NCI-H345 (cell line): Measurements from ENCODE around the gene SS18L1.

Experiments used
- DNase-seq: peaks from one replicate; lab custom pipeline; 2025; lab: John Stamatoyannopoulos, UW

The SS18L1 gene

DNA sequence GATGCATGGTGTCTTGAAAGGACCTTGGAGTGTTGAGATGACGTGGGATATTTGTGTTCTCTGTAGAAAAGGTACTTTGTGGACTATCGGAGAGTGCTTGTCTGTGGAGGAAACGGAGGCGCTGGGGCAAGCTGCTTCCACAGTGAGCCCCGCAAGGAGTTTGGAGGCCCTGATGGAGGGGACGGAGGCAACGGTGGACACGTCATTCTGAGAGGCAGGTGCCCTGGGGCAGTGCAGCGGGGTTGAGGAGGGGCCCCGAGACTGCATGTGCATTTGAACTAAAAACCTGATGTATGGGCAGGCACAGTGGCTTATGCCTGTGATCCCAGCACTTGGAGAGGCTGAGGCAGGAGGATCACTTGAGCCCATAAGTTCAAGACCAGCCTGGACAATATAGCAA lies 52.2 kb downstream of the SS18L1 start:
- DNase-seq = no peak

DNA sequence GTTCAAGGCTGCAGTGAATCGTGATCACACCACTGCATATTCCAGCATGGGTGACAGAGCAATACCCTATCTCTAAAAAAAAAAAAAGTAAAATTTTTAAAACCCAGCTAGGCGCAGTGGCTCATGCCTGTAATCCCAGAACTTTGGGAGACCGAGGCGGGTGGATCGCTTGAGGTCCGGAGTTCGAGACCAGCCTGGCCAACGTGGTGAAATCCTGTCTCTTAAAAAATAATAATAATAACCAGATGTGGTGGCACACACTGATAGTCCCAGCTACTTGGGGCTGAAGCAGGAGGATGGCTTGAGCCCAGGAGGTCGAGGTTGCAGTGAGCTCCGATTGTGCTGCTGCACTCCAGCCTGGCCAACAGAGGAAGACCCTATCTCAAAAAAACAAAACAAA lies 52.7 kb downstream of the SS18L1 start:
- DNase-seq = no peak

DNA sequence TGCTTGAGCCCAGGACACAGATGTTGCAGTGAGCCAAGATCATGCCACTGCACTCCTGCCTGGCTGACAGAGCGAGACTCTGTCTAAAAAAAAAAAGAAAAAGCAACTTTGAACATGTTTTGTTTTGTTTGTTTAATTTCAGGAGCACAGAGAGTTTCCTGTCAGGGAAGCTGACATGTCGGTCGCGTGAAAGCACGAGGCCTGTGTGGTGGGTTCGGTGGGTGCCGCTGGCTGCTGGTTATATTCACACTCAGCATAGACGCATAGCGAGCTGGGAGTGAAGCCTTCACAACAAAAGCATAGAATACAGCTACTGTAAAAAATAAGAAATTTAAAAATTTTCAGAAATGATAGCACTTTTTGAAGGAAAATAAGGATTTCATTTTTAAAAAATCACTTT lies 53.7 kb downstream of the SS18L1 start:
- no peak for DNase-seq

DNA sequence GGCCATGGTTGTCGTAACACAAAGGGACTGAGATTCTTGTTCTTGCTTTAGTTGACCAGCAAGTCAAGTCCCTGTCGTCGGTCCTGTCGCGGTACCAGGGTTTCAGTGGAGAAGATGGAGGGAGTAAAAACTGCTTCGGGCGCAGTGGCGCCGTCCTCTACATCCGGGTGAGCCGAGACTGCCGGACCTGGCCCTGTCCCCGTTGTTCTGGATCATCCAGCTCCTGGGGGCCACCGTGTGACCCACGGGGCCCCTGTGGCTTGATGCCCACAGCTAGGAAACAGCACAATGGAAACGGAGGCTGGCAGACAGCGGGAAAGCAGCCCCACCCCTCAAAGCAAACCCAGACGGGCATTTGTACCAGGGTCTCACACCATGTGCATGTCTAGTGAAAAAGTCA lies 54.2 kb downstream of the SS18L1 start:
- no peak for DNase-seq

DNA sequence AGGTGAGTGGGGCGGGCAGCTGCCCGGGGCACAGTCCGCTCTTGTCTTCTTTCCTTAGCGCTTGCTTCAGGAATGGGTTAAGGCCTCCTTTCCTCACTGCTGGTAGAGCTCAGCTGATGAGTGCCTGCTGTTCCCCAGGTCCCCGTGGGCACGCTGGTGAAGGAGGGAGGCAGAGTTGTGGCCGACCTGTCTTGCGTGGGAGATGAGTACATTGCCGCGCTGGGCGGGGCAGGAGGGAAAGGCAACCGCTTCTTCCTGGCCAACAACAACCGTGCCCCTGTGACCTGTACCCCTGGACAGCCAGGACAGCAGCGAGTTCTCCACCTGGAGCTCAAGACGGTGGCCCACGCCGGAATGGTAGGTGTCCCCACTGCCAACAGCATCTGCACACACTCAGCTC lies 54.9 kb downstream of the SS18L1 start:
- no peak for DNase-seq

DNA sequence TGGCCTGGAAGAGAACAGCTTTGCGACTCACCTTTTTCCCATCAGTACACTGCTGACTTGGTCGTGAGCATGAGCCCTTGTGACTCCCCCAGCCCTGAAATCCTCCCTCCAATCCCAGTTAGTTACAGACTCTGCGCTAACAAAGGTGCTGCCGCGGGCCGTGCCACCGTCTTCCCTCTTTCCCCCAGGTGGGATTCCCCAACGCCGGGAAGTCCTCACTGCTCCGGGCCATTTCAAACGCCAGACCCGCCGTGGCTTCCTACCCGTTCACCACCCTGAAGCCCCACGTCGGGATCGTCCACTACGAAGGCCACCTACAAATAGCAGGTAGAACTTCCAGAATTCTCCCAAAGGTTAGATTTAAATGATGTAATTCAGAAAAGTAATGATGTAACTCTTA lies 55.4 kb downstream of the SS18L1 start:
- DNase-seq = no peak

DNA sequence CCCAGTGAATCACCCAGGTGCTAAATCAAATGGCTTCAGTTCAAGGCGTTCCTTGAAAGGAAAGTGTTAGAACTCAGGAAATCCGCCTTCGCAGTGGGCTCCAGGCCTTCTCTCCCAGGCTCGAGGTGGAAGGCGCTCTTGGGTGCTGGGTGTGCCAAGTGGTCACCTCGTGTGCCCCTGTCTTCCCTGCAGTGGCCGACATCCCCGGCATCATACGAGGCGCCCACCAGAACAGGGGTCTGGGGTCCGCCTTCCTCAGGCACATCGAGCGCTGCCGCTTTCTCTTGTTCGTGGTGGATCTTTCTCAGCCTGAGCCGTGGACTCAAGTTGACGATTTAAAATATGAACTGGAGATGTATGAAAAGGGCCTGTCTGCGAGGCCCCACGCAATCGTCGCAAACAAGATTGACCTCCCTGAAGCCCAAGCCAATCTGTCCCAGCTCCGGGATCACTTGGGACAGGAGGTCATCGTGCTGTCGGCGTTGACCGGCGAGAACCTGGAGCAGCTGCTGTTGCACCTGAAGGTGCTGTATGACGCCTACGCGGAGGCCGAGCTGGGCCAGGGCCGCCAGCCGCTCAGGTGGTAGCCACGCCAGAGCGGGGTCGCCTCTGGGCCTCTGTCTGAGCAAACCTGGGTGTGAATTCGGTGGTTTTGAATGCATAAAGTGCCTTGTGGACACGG lies 57.1 kb downstream of the SS18L1 start:
- DNase-seq = no peak

DNA sequence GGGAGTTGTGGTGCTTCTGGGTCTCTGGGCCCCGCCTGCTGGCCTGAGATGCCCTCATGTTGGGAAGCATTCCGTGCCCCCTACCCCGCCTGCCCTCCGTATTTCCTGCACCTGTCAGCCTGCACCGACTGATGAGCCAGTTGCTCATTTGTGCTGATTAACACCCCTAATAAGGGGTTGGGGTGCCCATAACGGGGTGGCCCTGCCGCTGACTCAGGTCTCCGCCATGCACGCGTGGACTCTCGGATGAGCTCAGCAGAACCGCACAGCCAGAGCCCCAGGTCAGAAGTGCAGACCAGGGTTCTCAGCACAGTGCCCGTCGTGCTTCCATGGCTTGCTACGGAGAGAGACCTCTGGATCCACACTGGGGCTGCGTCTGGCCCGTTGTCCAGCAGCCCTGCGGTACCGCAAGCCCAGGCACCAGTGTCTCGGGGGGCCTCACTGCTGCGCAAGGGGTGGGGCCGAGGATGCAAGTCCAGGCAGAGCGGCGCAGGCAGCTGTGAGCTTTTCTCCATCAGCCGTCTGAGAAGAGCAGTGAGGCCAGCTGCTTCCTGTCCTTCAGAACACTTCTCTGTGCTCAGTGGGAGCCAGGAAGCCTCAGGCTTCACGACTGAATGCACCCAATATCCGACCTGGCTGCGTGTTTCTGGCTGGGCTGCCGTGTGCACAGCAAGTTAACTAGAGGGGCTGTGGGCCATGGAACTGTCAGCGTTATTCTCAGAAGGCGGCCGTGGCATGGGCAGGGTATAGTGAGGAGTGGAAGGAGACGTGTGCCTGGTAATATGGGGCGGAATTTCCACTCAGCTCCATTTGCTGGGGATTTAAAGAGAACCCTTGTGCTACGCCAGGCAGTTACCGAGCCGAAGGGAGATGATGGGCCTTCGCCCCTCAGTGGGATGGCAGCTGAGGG lies 57.9 kb downstream of the SS18L1 start:
- peak; percentile 83 for DNase-seq

DNA sequence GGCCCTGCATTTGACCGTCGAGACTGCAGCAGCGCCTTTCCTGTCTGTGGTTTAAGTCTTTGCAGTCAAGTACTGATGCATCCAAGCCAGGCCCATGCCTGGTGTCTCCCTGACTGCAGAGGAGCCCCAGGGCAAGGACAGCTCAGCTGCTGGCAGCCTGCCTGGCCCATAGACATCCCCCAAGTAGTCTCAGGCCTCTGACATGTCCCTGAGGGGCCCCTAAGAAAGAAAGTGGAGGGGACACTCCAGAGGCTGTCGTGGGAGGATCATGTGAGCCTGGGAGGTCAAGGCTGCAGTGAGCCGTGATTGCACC lies 58.5 kb downstream of the SS18L1 start:
- no peak for DNase-seq

DNA sequence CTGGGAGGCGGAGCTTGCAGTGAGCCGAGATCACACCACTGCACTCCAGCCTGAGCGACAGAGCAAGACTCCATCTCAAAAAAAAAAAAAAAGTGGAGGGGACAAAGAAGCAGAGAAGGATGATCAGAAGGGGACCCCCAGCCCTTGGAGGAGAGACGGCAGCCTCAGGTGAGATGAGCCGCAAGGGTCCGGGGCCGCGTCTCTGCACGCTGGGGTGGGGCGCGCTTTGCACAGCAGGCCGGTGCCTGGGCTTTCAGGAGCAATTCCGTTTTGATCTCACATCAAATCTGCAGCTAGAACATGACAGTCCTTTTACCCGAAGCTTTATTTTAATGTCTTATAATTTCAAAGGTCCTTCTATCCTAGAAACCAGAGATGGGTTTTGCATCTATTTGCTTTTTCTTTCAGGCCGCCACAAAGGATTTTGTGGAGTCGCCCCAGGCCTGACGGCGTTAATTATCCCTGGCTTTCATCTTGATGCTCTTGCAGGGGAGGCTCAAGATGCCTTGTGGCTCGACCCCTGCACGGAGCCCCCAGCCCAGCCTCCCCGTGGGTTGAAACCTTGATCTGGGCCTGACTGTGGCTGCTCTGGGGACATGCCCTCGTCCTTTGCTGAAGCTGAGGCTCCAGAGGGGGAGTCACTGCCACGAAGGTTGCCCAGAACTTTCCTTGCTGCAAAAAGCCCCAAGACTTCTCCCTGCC lies 59.3 kb downstream of the SS18L1 start:
- DNase-seq = no peak

DNA sequence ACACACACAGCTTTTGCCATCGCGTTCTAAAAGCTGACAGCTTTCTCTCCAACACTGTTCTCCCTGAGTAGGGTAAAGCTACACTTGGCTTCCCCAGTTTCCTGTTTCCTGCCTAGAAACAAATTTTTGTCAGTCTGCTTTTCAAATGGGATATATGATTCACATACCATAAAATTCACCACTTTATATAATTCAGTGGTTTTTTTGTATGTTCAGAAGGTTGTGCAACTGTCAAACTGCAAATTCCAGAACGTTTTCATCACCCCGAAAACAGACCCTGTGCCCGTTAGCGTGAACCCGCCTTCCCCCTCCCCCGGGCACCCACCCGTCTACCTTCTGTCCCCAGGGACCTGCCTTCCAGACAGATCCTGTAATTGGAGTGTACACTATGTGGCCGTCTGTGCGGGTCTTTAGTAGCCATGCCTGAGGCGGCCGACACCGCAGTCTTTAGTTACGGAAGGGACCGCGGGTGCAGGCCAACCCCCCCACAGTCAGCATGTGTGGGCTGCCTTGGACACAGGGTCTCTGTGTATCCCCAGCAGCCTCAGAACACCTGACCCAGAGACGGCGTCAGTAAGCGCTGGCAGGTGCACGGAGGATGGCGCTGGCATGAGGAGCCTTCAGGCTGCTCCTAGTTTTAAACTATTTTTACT lies 59.9 kb downstream of the SS18L1 start:
- DNase-seq = no peak

DNA sequence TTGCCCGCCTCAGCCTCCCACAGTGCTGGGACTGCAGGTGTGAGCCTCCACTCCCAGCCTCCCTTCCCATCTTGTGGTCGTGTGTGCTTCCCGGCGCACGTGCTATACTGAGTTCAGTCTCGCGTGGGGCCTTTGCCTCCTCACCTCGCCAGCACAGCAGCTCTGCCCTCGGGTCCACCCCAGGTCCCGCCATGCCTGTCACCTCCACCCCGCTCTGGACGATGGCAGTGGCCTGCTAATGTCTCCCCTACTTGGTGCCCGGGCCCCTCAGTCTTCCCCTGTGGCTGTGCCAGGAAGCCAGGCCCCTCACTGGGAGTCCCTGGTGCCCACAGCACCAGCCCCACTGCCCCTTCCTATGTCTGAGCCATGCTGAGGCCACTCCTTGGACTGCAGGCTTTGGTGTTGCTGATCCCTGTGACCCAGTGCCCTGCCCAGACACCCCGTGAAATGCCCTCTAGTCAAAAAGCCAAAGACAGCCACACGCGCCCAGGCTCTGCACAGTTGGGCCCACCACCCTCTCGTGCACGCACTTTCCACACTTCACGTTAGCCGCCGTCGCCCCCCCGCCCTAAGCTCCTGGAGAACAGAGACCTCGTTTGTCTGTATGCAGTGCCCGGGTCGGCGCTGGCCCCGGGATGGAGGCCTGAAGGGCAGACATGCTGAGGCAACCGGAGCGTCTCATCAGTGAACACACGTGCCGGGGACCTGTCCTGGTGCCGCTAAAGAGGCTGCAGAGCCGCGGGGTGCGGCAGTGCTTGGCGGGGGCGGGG lies 62.2 kb downstream of the SS18L1 start:
- DNase-seq = no peak

DNA sequence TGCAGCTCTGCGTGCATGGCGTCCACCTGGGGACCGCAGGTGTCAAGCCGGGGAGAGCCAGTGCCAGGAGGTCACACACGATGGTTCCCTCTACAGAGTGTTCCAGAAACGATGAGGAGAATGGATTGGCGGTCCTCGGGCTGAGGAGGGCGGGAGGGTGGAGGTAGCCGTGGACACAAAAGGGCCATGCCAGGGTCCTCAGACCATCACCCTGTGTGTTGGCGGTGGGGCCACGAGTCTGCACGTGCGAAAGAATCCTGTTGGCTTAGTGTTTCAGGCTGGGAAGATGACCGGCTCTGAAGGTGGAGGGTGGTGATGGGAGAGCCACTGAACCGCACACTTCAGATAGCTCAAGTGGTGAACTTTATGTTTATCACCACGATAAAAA lies 62.8 kb downstream of the SS18L1 start:
- DNase-seq = no peak

DNA sequence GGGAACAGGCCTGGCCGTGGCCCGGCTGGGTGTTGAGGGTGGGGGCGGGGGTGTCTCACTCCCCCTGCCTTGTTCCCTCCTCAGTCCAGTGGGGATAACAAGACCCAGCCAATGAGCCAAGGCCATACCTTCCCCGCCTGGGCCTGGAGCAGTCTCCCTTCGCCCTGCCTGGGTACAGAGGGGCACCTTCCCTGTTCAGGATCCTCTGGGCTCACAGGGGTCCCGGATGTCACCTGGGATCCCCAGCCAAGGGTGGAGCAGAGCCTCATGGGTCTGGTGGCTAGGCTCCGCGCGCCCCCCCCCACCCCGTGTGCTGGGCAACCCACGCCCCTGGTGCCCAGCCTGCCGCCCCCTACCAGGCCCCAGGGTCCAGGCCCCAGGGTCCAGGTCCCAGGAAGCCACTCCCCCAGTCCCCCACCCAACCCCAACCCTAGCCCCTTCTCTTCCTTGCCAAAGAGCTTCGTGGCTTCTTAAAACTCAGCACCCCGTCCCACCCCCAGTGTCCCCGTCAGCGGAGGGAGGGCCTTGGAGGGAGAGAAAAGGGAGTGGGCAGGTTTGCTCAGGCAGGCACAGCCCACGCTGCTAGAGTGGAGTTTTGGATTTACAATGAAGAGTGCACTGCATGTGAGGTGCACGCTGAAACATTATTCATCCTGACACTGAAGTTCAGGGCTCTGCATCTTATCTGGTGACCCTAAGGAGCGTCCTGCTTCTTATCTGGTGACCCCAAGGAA lies 64.7 kb downstream of the SS18L1 start:
- DNase-seq = no peak

DNA sequence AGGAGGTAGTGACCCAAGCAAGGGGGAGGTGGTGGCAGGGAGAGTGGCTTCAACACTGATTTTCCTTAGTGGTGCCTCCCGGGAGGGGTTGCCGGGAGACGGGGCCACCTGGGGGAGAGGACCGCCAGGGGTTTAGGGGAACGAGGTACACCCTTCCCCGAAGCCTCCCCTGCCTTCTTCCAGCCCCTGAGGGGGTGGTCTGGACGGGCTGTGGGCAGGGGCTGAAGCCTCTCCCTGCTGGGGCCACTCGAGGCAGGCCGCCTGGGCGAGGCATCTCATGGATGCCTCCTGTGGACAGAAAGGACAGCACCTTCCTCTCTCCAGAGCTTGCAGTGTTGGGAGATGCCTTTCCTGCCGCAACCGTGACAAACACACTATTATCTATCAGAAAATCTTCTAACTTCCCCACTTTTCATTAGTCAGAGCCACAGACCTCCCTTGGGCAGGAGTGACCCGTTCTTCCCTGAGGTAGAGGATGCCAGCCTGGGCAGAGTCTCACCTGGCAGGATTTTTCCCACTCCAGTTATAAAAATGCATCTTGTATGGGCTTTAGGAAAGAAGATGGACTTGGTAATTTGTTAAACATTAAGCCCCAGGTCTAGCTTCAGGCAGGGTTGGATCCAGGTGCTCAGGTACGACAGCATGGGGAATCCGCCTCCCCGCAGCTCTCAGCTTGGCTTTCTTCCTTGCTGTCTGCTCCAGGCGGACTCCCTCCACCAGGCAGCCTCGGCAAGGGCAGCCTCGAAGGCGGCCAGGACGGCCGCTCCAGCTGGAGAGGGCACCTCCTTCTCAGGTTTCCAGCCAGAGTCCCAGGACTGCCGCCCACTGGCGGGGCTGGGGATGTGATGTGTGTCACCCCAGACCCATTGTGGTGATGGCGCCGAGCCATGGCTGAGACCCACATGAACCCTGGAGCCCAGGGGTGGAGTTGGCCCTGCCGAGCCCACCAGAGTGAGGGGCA lies 65.5 kb downstream of the SS18L1 start:
- no peak for DNase-seq

DNA sequence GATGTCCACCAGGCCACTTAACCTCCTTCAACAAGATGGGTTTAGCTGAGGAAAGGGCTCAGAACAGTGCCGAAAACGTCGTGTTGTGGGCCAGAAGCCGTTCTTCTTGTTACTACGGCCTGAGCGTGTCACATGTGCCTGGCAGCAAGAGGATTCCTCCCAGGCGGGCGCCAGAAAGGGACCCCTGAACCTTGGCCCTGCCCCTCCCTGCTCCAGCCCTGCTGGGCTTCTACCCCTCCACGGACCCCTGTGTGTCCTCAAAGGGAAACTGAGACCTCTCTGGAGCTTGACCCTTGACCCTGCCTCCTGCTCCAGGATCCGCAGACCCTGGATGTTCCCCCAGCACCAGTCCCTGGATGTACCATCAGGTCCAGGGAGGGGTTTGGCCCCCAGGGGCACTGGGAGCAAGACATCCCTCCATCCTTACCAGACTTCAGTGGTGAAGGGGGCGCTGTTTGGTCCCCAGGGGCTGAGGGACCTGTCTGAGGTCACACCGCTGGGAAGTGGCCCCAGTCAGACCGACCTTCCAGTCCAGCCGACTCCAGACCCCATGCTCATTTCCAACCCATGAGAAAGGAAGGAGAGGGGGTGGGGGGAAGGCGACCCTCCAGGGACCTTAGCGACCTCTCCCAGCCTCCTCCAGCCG lies 66.4 kb downstream of the SS18L1 start:
- DNase-seq = no peak

DNA sequence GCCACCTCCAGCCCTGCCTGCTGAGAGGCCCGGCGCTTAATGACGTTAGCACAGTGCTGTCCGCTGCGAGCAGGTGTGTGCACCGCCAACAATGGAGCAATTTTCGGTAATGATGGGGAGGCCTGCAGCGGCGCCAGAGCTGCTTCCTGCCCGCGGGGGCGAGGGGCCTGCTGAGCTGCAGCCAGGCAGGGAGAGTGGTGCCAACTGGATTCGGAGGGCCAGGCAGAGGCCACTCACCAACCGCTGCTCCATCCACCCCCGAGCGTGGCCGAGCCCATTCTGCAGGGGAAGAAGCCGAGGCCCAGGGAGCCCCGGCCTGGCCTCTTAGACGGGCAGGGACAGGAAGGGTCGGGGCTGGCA lies 66.9 kb downstream of the SS18L1 start:
- peak; percentile 75 for DNase-seq

DNA sequence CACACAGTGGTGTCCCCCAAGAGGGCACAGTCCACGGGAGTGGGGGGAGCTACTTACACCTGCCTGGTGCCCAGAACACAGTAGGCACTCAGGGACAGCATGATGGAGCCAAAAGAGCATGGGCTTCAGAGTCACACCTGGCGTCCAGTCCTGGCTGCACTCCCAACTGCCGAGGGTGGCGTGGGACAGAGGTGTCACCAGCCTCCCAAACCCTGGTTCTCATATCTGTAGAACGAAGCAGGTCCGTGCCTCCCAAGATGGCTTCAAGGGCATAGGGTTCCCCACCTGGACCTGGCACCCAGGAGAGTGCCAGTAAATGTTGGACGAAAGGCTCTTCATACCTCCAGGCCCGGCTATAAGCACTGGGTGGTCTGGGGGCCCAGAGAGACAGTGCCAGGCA lies 67.6 kb downstream of the SS18L1 start:
- DNase-seq = no peak

DNA sequence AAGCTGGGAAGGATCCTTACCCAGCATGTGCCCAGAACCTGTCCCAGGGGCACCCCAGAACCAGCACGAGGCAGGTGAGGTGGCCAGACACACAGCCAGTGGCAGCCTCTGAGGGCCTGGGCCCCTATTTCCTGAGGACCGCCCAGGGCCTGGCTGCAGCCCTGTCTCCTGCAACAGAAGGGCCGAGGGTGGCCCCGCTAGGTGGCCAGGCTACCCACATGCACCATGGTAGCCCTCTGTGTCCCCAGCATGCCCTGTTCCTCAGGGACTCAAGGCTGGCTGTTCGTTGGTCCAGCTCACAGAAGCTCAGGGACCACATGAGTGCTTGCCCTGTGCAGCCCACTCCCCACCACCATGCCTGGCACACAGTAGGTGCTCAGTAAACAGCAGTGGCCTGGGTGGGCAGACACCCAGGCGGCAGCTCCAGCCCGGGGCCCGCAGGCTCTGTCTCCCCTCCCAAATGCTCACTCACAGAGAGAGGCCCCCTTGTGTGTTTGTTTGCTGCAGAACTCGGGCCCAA lies 68.3 kb downstream of the SS18L1 start:
- no peak for DNase-seq
